ENCODE results near the gene RAB29.

RAB29 gene

DNA sequence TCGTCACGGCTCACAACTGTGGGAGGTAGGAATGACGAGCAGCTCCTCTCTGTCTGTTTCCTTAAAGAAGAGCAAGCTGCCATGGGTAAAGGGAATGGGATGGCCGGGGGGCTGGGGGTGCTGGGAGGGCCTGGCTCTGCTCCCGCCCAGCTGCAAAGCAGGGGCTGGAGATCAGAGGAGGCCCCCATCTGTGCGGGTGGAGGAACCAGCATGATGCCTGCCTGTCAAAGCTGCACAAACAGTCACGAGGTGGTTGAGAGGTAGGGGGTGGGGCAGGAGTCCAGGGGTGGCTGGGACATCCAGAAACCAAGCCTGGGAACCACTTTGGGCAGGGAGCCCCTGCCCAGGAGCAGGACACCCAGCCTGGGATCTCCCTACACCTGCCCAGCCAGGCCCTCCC is 25.1 kb upstream of the RAB29 start:
- TF ChIP-seq, protein P1, sequence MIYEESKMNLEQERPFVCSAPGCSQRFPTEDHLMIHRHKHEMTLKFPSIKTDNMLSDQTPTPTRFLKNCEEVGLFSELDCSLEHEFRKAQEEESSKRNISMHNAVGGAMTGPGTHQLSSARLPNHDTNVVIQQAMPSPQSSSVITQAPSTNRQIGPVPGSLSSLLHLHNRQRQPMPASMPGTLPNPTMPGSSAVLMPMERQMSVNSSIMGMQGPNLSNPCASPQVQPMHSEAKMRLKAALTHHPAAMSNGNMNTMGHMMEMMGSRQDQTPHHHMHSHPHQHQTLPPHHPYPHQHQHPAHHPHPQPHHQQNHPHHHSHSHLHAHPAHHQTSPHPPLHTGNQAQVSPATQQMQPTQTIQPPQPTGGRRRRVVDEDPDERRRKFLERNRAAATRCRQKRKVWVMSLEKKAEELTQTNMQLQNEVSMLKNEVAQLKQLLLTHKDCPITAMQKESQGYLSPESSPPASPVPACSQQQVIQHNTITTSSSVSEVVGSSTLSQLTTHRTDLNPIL (CRISPR knock-in tag; IDR thresholded peaks at IDR 0.05; ENCODE audit: low read depth): no peak
- TF ChIP-seq ISL1 (CRISPR knock-in tag; IDR thresholded peaks at IDR 0.05) (no peak), BACH2 (CRISPR knock-in tag; IDR thresholded peaks at IDR 0.05; ENCODE audit: borderline replicate concordance) (no peak), ZFP3 (CRISPR knock-in tag; IDR thresholded peaks at IDR 0.05) (no peak)
- no peak for ATAC-seq

DNA sequence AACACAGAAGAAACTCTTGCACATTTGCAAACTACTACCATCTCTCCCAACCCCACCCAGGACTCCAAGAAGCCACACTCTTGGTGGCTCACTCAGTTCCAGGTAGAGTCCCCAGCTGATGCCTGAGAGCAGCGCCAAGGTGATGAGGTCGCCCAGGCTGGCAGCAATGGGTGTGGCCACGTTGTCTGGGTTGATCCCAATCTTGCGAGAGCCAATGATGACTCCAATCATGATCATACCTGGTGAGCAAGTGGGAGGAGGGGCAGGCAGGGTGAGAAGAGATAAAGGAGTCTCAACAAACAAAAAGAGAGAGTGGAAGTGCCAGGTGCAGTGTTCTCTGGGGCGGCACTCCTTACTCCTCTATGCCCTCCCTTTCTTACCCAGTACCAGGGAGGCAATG is 23.3 kb upstream of the RAB29 start:
- TF ChIP-seq, protein P1 (CRISPR knock-in tag; IDR thresholded peaks at IDR 0.05; ENCODE audit: low read depth): no peak
- TF ChIP-seq ZC3H10 (CRISPR knock-in tag; IDR thresholded peaks at IDR 0.05): no peak
- no peak for TF ChIP-seq ARNTL (CRISPR knock-in tag; IDR thresholded peaks at IDR 0.05; ENCODE audit: borderline replicate concordance, low read depth)
- TF ChIP-seq TCF4 (CRISPR knock-in tag; IDR thresholded peaks at IDR 0.05; ENCODE audit: borderline replicate concordance): no peak
- TF ChIP-seq BACH2 (CRISPR knock-in tag; IDR thresholded peaks at IDR 0.05; ENCODE audit: borderline replicate concordance): no peak
- no peak for TF ChIP-seq ZFP30 (CRISPR knock-in tag; IDR thresholded peaks at IDR 0.05)
- TF ChIP-seq ISL1 (CRISPR knock-in tag; IDR thresholded peaks at IDR 0.05): no peak
- no peak for TF ChIP-seq CSDC2 (CRISPR knock-in tag; IDR thresholded peaks at IDR 0.05)
- TF ChIP-seq, protein P2, sequence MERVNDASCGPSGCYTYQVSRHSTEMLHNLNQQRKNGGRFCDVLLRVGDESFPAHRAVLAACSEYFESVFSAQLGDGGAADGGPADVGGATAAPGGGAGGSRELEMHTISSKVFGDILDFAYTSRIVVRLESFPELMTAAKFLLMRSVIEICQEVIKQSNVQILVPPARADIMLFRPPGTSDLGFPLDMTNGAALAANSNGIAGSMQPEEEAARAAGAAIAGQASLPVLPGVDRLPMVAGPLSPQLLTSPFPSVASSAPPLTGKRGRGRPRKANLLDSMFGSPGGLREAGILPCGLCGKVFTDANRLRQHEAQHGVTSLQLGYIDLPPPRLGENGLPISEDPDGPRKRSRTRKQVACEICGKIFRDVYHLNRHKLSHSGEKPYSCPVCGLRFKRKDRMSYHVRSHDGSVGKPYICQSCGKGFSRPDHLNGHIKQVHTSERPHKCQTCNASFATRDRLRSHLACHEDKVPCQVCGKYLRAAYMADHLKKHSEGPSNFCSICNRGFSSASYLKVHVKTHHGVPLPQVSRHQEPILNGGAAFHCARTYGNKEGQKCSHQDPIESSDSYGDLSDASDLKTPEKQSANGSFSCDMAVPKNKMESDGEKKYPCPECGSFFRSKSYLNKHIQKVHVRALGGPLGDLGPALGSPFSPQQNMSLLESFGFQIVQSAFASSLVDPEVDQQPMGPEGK (CRISPR knock-in tag; IDR thresholded peaks at IDR 0.05; ENCODE audit: borderline replicate concordance): no peak
- TF ChIP-seq, protein P3, sequence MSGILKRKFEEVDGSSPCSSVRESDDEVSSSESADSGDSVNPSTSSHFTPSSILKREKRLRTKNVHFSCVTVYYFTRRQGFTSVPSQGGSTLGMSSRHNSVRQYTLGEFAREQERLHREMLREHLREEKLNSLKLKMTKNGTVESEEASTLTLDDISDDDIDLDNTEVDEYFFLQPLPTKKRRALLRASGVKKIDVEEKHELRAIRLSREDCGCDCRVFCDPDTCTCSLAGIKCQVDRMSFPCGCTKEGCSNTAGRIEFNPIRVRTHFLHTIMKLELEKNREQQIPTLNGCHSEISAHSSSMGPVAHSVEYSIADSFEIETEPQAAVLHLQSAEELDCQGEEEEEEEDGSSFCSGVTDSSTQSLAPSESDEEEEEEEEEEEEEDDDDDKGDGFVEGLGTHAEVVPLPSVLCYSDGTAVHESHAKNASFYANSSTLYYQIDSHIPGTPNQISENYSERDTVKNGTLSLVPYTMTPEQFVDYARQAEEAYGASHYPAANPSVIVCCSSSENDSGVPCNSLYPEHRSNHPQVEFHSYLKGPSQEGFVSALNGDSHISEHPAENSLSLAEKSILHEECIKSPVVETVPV (CRISPR knock-in tag; IDR thresholded peaks at IDR 0.05): no peak
- TF ChIP-seq, protein P4, sequence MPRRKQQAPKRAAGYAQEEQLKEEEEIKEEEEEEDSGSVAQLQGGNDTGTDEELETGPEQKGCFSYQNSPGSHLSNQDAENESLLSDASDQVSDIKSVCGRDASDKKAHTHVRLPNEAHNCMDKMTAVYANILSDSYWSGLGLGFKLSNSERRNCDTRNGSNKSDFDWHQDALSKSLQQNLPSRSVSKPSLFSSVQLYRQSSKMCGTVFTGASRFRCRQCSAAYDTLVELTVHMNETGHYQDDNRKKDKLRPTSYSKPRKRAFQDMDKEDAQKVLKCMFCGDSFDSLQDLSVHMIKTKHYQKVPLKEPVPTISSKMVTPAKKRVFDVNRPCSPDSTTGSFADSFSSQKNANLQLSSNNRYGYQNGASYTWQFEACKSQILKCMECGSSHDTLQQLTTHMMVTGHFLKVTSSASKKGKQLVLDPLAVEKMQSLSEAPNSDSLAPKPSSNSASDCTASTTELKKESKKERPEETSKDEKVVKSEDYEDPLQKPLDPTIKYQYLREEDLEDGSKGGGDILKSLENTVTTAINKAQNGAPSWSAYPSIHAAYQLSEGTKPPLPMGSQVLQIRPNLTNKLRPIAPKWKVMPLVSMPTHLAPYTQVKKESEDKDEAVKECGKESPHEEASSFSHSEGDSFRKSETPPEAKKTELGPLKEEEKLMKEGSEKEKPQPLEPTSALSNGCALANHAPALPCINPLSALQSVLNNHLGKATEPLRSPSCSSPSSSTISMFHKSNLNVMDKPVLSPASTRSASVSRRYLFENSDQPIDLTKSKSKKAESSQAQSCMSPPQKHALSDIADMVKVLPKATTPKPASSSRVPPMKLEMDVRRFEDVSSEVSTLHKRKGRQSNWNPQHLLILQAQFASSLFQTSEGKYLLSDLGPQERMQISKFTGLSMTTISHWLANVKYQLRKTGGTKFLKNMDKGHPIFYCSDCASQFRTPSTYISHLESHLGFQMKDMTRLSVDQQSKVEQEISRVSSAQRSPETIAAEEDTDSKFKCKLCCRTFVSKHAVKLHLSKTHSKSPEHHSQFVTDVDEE (CRISPR knock-in tag; IDR thresholded peaks at IDR 0.05): no peak
- no peak for TF ChIP-seq GLIS3 (CRISPR knock-in tag; IDR thresholded peaks at IDR 0.05)
- TF ChIP-seq ZNF565 (CRISPR knock-in tag; conservative IDR thresholded peaks at IDR 0.05; ENCODE audit: low read depth): no peak
- no peak for TF ChIP-seq RARB (CRISPR knock-in tag; IDR thresholded peaks at IDR 0.05)
- TF ChIP-seq ZFP3 (CRISPR knock-in tag; IDR thresholded peaks at IDR 0.05): no peak
- TF ChIP-seq ZNF70 (CRISPR knock-in tag; IDR thresholded peaks at IDR 0.05): no peak
- TF ChIP-seq, protein P5, sequence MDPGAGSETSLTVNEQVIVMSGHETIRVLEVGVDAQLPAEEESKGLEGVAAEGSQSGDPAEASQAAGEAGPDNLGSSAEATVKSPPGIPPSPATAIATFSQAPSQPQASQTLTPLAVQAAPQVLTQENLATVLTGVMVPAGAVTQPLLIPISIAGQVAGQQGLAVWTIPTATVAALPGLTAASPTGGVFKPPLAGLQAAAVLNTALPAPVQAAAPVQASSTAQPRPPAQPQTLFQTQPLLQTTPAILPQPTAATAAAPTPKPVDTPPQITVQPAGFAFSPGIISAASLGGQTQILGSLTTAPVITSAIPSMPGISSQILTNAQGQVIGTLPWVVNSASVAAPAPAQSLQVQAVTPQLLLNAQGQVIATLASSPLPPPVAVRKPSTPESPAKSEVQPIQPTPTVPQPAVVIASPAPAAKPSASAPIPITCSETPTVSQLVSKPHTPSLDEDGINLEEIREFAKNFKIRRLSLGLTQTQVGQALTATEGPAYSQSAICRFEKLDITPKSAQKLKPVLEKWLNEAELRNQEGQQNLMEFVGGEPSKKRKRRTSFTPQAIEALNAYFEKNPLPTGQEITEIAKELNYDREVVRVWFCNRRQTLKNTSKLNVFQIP (CRISPR knock-in tag; IDR thresholded peaks at IDR 0.05; ENCODE audit: borderline replicate concordance, low read depth): no peak
- no peak for TF ChIP-seq SNAI2 (CRISPR knock-in tag; IDR thresholded peaks at IDR 0.05)
- TF ChIP-seq ZNF8 (CRISPR knock-in tag; IDR thresholded peaks at IDR 0.05): no peak
- no peak for ATAC-seq

DNA sequence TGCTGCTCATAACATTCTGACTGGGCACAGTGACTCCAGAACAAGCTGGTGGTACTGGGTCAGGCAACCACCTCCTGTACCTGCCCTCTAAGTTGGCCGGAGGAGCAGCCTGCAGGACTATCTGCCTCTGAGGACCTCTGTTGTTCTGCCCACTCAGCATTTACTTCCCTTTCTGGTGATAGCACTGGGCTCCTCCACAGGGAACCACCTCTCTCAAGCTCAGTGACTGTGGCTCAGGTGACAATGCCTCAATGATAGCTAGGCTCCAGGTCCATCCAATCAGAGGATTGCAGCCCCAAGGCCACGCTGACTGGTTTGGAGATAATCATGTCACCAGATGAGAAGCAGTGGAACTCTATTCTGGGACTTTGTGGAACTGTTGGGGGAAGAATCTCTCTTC is 21.9 kb upstream of the RAB29 start:
- no peak for ATAC-seq
- no peak for TF ChIP-seq ZNF565 (CRISPR knock-in tag; conservative IDR thresholded peaks at IDR 0.05; ENCODE audit: low read depth)
- TF ChIP-seq ZFP30 (CRISPR knock-in tag; IDR thresholded peaks at IDR 0.05): no peak
- TF ChIP-seq, protein P1 (CRISPR knock-in tag; IDR thresholded peaks at IDR 0.05; ENCODE audit: low read depth): no peak
- no peak for TF ChIP-seq OSR1 (CRISPR knock-in tag; IDR thresholded peaks at IDR 0.05)
- TF ChIP-seq ZNF8 (CRISPR knock-in tag; IDR thresholded peaks at IDR 0.05): no peak
- no peak for TF ChIP-seq CSDC2 (CRISPR knock-in tag; IDR thresholded peaks at IDR 0.05)
